Glutamatergic neuron (in vitro differentiated cells): ENCODE measurements around the gene S1PR1. TPM values are rescaled to one million over a fixed set of nuclear protein-coding genes. Genes with fewer than 3 reads are reported as not detected.

Experiments
- DNase-seq: peaks from one replicate; pipeline ENCODE4 v3.0.0; 2022
- H3K27ac Mint-ChIP-seq: one replicate; pipeline ENCODE4 v1.8.0; 2020; ENCODE audit warnings: mild to moderate bottlenecking, mixed read lengths, inconsistent platforms; ENCODE audit not compliant: unreplicated experiment
- H3K27me3 Mint-ChIP-seq: one replicate; pipeline ENCODE4 v1.8.0; 2020; ENCODE audit warnings: mild to moderate bottlenecking, moderate library complexity, mixed read lengths, inconsistent platforms; ENCODE audit not compliant: unreplicated experiment
- H3K36me3 Mint-ChIP-seq: one replicate; pipeline ENCODE4 v1.8.0; 2020; ENCODE audit warnings: mild to moderate bottlenecking, mixed read lengths, inconsistent platforms; ENCODE audit not compliant: unreplicated experiment
- H3K4me1 Mint-ChIP-seq: one replicate; pipeline ENCODE4 v1.8.0; 2020; ENCODE audit warnings: mild to moderate bottlenecking, low read depth, mixed read lengths, inconsistent platforms; ENCODE audit not compliant: unreplicated experiment
- H3K4me3 Mint-ChIP-seq: one replicate; pipeline ENCODE4 v1.8.0; 2020; ENCODE audit warnings: mild to moderate bottlenecking, mixed read lengths, inconsistent platforms; ENCODE audit not compliant: unreplicated experiment
- H3K9me3 Mint-ChIP-seq: one replicate; pipeline ENCODE4 v1.8.0; 2020; ENCODE audit warnings: mild to moderate bottlenecking, moderate library complexity, mixed read lengths, inconsistent platforms; ENCODE audit not compliant: unreplicated experiment
- CTCF ChIP-seq: fragments of 200-600 bp; sonication (generic); IDR thresholded peaks from one replicate; pipeline ENCODE4 v1.5.0; 2021; ENCODE audit not compliant: partially characterized antibody, unreplicated experiment
- total RNA-seq: library from RNA; stranded (reverse); fragmentation: NEBNext Ultra II Directional; extraction: Animal tissue kit (Norgen Biotek cat#: 25700); gene quantifications from one replicate; pipeline ENCODE4 v1.2.1, GENCODE V29; 2021; ENCODE audit not compliant: unreplicated experiment

S1PR1 gene
- total RNA-seq, 1 donor from 2014 or later: not detected

GRCh38 chr1:101261623-101262022 is 24.8 kb downstream of the S1PR1 start:
- H3K4me1 Mint-ChIP-seq: no peaks in the 10 kb centered on the region

DNA sequence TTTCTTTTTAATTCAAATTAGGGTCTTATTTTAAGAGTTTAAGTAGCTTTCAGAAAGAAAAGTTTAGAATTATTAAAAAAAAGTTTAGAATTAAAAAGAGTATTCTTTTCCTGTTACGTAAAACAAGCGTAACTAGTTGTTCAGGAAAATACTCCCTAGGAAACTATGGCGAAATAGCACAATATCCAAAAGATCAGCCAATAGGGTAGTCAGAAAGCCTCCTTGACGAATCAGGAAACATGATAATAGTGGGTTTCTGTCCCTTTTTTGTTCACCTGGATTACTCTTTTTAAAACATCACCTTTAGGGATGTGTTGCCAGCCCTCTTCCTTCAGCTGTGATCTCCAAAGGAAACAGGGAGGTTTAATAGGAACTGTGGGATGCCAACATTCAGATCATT is 25.2 kb downstream of the S1PR1 start:
- Mint-ChIP-seq H3K4me3 (no peak overlapping the region), H3K4me1 (no peaks in the 10 kb centered on the region), H3K27ac (no peak overlapping the region)

More at GRCh38 chr1:101261623-101262022, 24.8 kb downstream of the S1PR1 start:
- Mint-ChIP-seq H3K4me3 (no peak overlapping the region), H3K27ac (no peak overlapping the region), H3K36me3 (no peaks in the 10 kb centered on the region), H3K27me3 (peaks cover 5% of the 10 kb centered on the region), H3K9me3 (no peaks in the 10 kb centered on the region)
- no peak for TF ChIP-seq CTCF
- DNase-seq: no peak

DNA sequence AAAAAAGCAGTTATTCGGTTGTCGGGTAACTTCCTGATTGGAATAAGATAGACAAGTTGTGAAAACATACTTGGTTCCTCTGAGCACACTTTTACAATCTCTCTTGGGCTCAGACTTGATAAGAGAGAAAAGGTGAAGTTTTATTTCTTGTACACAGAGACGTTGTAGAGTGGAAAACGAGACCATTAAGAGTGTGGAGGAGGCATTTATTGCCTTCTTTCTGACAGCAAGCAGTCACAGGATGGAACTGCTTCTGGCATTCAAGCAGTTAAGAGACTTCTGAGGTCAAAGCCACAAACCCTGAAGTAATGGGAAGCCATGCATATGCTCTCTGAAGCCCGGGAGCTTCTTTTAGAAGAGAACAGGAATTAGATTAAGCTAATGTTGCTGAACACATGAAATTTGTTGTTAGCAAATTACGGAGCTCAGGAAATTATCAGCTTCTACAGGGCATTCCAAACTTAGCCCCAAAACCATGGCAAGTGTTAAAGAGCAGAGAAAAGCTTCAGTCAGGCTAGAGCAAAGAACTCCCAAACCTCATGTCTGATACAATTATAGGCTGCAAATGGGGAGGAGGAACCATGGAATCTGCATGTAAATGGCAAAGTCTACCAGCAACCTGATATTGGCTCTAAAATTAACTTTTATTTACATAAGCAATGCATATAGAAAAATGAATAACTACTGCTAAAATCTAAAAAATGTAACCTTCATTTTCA is 26.0 kb downstream of the S1PR1 start:
- no peak for DNase-seq
- Mint-ChIP-seq H3K4me3 (no peak overlapping the region), H3K27me3 (peaks cover 5% of the 10 kb centered on the region), H3K4me1 (no peaks in the 10 kb centered on the region), H3K9me3 (no peaks in the 10 kb centered on the region), H3K27ac (no peak overlapping the region), H3K36me3 (no peaks in the 10 kb centered on the region)
- TF ChIP-seq CTCF: no peak

More for the DNA sequence above, 25.2 kb downstream of the S1PR1 start:
- H3K9me3 Mint-ChIP-seq: no peaks in the 10 kb centered on the region
- no peaks in the 10 kb centered on the region for H3K36me3 Mint-ChIP-seq
- no peak for TF ChIP-seq CTCF
- peaks cover 5% of the 10 kb centered on the region for H3K27me3 Mint-ChIP-seq
- no peak for DNase-seq

GRCh38 chr1:101264697-101265096 is 27.9 kb downstream of the S1PR1 start:
- TF ChIP-seq CTCF: no peak
- no peak overlapping the region for H3K27ac Mint-ChIP-seq
- H3K4me1 Mint-ChIP-seq: no peaks in the 10 kb centered on the region
- no peak overlapping the region for H3K4me3 Mint-ChIP-seq
- no peak for DNase-seq
- no peaks in the 10 kb centered on the region for H3K36me3 Mint-ChIP-seq
- H3K9me3 Mint-ChIP-seq: no peaks in the 10 kb centered on the region
- H3K27me3 Mint-ChIP-seq: peaks cover 3% of the 10 kb centered on the region

DNA sequence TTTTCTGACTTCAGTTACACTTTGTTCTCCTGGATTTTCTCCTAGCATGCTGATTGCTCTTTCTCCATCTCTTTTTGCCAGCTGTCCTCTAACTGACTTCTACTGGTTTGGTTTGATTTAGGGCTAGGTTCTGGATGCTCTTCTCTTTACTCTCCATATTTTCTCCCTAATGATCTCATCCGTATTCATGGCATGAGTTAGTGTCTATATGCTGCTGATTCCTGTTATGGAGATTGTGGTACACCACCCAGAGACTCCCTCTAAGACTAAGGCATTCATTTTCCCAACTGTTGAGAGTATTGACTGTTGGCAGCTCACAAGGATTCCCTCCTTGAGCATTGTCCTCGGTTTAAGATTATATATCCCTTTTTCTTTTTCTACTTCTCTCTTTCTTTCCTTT is 28.9 kb downstream of the S1PR1 start:
- no peak overlapping the region for H3K27ac Mint-ChIP-seq
- no peak overlapping the region for H3K4me3 Mint-ChIP-seq
- H3K27me3 Mint-ChIP-seq: peaks cover under 1% of the 10 kb centered on the region
- H3K4me1 Mint-ChIP-seq: no peaks in the 10 kb centered on the region
- H3K36me3 Mint-ChIP-seq: no peaks in the 10 kb centered on the region
- no peaks in the 10 kb centered on the region for H3K9me3 Mint-ChIP-seq
- TF ChIP-seq CTCF: no peak
- no peak for DNase-seq
